H1 (cell line): ENCODE results near the gene PRDX2.

Source experiments
- ASH2L ChIP-seq: fragments of 200-600, 300-600 bp; sonication (generic); IDR thresholded peaks from one replicate; pipeline ENCODE4 v1.7.1; 2017; ENCODE audit warnings: low read length
- BACH1 ChIP-seq: IDR thresholded peaks from 2 replicates; pipeline ENCODE4 v1.6.1; 2012; ENCODE audit warnings: low read length, improper control_type of control experiment
- CTCF ChIP-seq, 3 experiments: IDR thresholded peaks; 1 replicate in 2 of 3; 2 replicates in 1 of 3; pipeline versions ENCODE4 v1.5.1 to v1.6.1; 2011; ENCODE audit warnings: low read length in 3 of 3, mild to moderate bottlenecking in 3 of 3, inconsistent platforms in 2 of 3, low read depth in 1 of 3, moderate library complexity in 1 of 3; ENCODE audit not compliant: insufficient read depth in 1 of 3; ENCODE audit errors: control extremely low read depth in 1 of 3
- FOSL1 ChIP-seq: IDR thresholded peaks from 2 replicates; pipeline ENCODE4 v1.6.1; 2011; ENCODE audit warnings: mild to moderate bottlenecking, low read depth, low read length, moderate library complexity; ENCODE audit not compliant: insufficient read depth
- JUND ChIP-seq: IDR thresholded peaks from 2 replicates; pipeline ENCODE4 v1.6.1; 2011; ENCODE audit warnings: mild to moderate bottlenecking, improper control_type of control experiment, low read length
- MAX ChIP-seq: IDR thresholded peaks from 2 replicates; pipeline ENCODE4 v1.6.1; 2012; ENCODE audit warnings: inconsistent platforms
- POLR2A ChIP-seq, 2 experiments: IDR thresholded peaks; 1 replicate in 1 of 2; 2 replicates in 1 of 2; pipeline ENCODE4 v1.6.1; 2011; ENCODE audit warnings: low read depth in 2 of 2, low read length in 2 of 2, mild to moderate bottlenecking in 2 of 2; ENCODE audit errors: control extremely low read depth in 1 of 2
- RFX5 ChIP-seq: IDR thresholded peaks from 2 replicates; pipeline ENCODE4 v1.6.1; 2011; ENCODE audit warnings: low read depth, low read length, improper control_type of control experiment, borderline replicate concordance
- RXRA ChIP-seq: IDR thresholded peaks from 2 replicates; pipeline ENCODE4 v1.6.1; 2011; ENCODE audit warnings: low read depth, mild to moderate bottlenecking, low read length, moderate library complexity; ENCODE audit not compliant: insufficient read depth
- SIRT6 ChIP-seq: IDR thresholded peaks from one replicate; pipeline ENCODE4 v1.7.1; 2012; ENCODE audit warnings: low read length, inconsistent platforms
- TCF12 ChIP-seq: IDR thresholded peaks from 2 replicates; pipeline ENCODE4 v1.6.1; 2011; ENCODE audit warnings: low read depth, mild to moderate bottlenecking, low read length
- TEAD4 ChIP-seq: IDR thresholded peaks from 2 replicates; pipeline ENCODE4 v1.6.1; 2012; ENCODE audit warnings: low read depth, low read length, inconsistent platforms, mixed read lengths

DNA sequence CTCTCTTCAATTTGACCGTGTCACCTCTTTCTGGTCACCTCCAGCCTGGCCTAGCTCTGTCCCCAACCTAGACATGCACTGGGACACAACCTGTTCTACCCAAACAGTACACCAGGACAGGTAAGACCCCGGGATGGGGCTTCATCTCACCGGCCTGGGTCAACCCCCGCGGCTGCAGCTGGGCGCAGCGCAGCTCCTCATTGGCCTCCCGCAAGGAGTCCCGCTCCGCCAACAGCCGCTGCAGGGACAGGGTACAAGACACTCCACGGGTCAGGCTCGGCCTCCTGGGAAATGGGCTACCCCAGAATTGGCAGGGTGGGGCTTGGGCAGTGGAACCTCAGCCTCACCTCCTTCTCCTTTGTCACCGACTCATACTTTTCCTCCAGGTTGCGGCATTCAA lies 33.9 kb downstream of the PRDX2 start:
- TF ChIP-seq CTCF (IDR thresholded peaks at IDR 0.05; ENCODE audit: control extremely low read depth in 1 of 3, insufficient read depth in 1 of 3, low read depth in 1 of 3, low read length in 3 of 3) = no peak
- no peak for TF ChIP-seq RXRA
- no peak for TF ChIP-seq MAX
- no peak for TF ChIP-seq BACH1
- no peak for TF ChIP-seq SIRT6
- TF ChIP-seq POLR2A (IDR thresholded peaks at IDR 0.05; ENCODE audit: control extremely low read depth in 1 of 2, low read depth in 2 of 2, low read length in 2 of 2) = no peak
- no peak for TF ChIP-seq TEAD4
- no peak for TF ChIP-seq JUND
- TF ChIP-seq ASH2L = no peak
- TF ChIP-seq FOSL1 = no peak
- TF ChIP-seq RFX5 = no peak
- TF ChIP-seq TCF12 = no peak
